Measurements from ENCODE around the gene AMBRA1.

The AMBRA1 gene

GRCh38 chr11:46461461-46461927 lies 132.3 kb downstream of the AMBRA1 start:
- no peaks in the 10 kb centered on the region for H3K27me3 ChIP-seq (ENCODE audit: control insufficient read depth, insufficient read depth, low read length)
- H3K79me2 ChIP-seq: no peaks in the 10 kb centered on the region
- H3K4me2 ChIP-seq (ENCODE audit: low read length): no peak overlapping the region
- no peak overlapping the region for H2AFZ ChIP-seq
- H3K27ac ChIP-seq: no peak overlapping the region
- no peak overlapping the region for H3K4me3 ChIP-seq (ENCODE audit: low read depth, low read length)
- H3K9me3 ChIP-seq (ENCODE audit: control insufficient read depth, low read length): no peaks in the 10 kb centered on the region
- no peaks in the 10 kb centered on the region for H3K36me3 ChIP-seq (ENCODE audit: control insufficient read depth, insufficient read depth, low read length)
- no peak overlapping the region for H3K9ac ChIP-seq
- peaks cover 7% of the 10 kb centered on the region for H3K4me1 ChIP-seq
- TF ChIP-seq, protein P1, sequence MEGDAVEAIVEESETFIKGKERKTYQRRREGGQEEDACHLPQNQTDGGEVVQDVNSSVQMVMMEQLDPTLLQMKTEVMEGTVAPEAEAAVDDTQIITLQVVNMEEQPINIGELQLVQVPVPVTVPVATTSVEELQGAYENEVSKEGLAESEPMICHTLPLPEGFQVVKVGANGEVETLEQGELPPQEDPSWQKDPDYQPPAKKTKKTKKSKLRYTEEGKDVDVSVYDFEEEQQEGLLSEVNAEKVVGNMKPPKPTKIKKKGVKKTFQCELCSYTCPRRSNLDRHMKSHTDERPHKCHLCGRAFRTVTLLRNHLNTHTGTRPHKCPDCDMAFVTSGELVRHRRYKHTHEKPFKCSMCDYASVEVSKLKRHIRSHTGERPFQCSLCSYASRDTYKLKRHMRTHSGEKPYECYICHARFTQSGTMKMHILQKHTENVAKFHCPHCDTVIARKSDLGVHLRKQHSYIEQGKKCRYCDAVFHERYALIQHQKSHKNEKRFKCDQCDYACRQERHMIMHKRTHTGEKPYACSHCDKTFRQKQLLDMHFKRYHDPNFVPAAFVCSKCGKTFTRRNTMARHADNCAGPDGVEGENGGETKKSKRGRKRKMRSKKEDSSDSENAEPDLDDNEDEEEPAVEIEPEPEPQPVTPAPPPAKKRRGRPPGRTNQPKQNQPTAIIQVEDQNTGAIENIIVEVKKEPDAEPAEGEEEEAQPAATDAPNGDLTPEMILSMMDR (IDR thresholded peaks at IDR 0.05): no peak

DNA sequence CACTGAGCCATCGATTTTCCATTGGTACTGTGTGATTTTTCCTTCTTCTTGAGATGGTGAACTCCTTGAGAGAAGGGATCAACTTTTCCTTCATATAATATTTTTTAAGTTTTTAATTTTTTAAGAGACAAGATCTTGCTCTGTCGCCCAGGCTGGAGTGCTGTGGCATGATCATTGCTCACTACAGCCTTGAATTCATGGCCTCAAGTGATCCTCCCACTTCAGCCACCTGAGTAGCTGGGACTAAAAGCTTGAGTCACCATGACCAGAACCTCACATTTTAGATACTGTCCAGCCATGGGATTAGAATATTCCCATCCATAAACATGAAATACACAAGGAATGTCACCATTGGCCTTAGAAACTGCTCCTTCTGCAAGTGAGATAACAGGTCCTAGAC lies 135.3 kb downstream of the AMBRA1 start:
- no peak overlapping the region for H3K4me3 ChIP-seq (ENCODE audit: low read depth, low read length)
- no peak overlapping the region for H3K9ac ChIP-seq
- H3K79me2 ChIP-seq: peaks cover 2% of the 10 kb centered on the region
- TF ChIP-seq, protein P1 (IDR thresholded peaks at IDR 0.05): no peak
- no peak overlapping the region for H3K27ac ChIP-seq
- H3K4me2 ChIP-seq (ENCODE audit: low read length): no peak overlapping the region
- no peaks in the 10 kb centered on the region for H3K36me3 ChIP-seq (ENCODE audit: control insufficient read depth, insufficient read depth, low read length)
- no peaks in the 10 kb centered on the region for H3K27me3 ChIP-seq (ENCODE audit: control insufficient read depth, insufficient read depth, low read length)
- H2AFZ ChIP-seq: no peak overlapping the region
- H3K4me1 ChIP-seq: peaks cover 7% of the 10 kb centered on the region
- no peaks in the 10 kb centered on the region for H3K9me3 ChIP-seq (ENCODE audit: control insufficient read depth, low read length)

DNA sequence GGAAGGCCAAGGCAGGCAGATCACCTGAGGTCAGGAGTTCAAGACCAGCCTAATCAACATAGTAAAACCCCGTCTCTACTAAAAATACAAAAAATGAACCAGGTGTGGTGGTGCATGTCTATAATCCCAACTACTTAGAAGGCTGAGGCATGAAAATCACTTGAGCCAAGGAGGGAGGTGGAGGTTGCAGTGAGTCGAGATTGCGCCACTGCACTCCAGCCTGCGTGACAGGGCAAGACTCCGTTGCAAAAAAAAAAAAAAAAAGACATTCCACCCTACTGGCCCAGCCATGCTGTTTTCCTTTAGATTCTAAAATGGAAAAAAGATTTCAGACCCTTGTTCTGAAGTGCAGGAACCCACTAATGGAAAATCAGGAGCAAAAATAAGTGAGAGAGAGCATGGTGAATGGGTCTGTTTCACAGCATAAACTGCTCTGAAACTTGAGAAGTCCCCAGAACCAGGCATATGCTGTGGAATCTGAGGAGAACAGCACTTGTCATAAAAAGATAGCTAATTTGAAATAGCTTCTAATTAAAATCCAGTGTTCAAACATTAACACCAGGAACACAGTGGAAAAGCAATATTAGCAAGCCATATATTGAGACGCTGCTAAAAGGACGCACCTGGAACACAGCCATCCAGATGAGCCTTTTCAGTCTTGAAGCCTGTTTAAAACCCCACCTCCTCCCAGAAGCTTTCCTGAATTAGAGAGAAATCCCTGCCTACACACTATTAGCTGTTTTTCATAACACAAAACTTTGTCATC lies 136.0 kb downstream of the AMBRA1 start:
- Histone ChIP-seq H3K79me2 (peaks cover 2% of the 10 kb centered on the region), H2AFZ (no peak overlapping the region), H3K27me3 (ENCODE audit: control insufficient read depth, insufficient read depth, low read length) (no peaks in the 10 kb centered on the region), H3K4me1 (peaks cover 7% of the 10 kb centered on the region), H3K27ac (no peak overlapping the region), H3K4me3 (ENCODE audit: low read depth, low read length) (no peak overlapping the region), H3K36me3 (ENCODE audit: control insufficient read depth, insufficient read depth, low read length) (no peaks in the 10 kb centered on the region), H3K9me3 (ENCODE audit: control insufficient read depth, low read length) (no peaks in the 10 kb centered on the region), H3K9ac (no peak overlapping the region), H3K4me2 (ENCODE audit: low read length) (no peak overlapping the region)
- TF ChIP-seq, protein P1 (IDR thresholded peaks at IDR 0.05): no peak

DNA sequence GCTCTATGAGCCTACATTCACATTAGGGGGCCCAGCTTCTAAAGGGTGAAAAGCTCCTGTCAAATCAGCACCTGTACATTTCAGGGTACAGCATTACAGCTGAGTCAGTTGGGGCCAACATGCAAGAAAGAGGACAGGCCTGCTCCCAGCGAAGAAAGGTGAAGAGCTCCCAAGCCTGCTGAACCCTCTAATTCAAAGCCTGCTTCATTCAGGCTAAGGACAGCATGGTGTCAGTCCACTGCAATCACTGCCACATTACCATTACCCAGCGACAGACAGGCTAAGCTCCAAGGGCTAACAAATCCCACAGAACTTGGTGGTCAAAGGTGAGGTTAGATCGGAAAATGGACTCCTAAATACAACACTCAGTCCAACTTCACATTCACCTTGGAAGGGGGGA lies 136.8 kb downstream of the AMBRA1 start:
- Histone ChIP-seq H3K27ac (no peak overlapping the region), H3K4me3 (ENCODE audit: low read depth, low read length) (no peak overlapping the region), H3K9ac (no peak overlapping the region), H3K9me3 (ENCODE audit: control insufficient read depth, low read length) (no peaks in the 10 kb centered on the region), H3K79me2 (peaks cover 2% of the 10 kb centered on the region), H3K27me3 (ENCODE audit: control insufficient read depth, insufficient read depth, low read length) (no peaks in the 10 kb centered on the region), H2AFZ (no peak overlapping the region), H3K4me2 (ENCODE audit: low read length) (no peak overlapping the region), H3K4me1 (peaks cover 7% of the 10 kb centered on the region), H3K36me3 (ENCODE audit: control insufficient read depth, insufficient read depth, low read length) (no peaks in the 10 kb centered on the region)
- TF ChIP-seq, protein P1 (IDR thresholded peaks at IDR 0.05): no peak
